PFSK-1 (cell line): ENCODE results near the gene TRHDE.

ENCODE experiments used
- POLR2AphosphoS5 ChIP-seq: IDR thresholded peaks from 2 replicates; pipeline ENCODE4 v1.6.1; 2012; ENCODE audit warnings: low read depth, mild to moderate bottlenecking, control low read depth, low read length, moderate library complexity
- REST ChIP-seq, 2 experiments: IDR thresholded peaks; 2 replicates each; pipeline versions ENCODE4 v1.6.1 to v1.8.0; 2011 to 2012; ENCODE audit warnings: low read depth in 2 of 2, low read length in 2 of 2, control low read depth in 1 of 2, inconsistent platforms in 1 of 2, mild to moderate bottlenecking in 1 of 2, moderate library complexity in 1 of 2; ENCODE audit not compliant: insufficient read depth in 1 of 2
- TAF1 ChIP-seq: IDR thresholded peaks from 2 replicates; pipeline ENCODE4 v1.6.1; 2012; ENCODE audit warnings: low read length, control low read depth, borderline replicate concordance; ENCODE audit not compliant: insufficient read depth

DNA sequence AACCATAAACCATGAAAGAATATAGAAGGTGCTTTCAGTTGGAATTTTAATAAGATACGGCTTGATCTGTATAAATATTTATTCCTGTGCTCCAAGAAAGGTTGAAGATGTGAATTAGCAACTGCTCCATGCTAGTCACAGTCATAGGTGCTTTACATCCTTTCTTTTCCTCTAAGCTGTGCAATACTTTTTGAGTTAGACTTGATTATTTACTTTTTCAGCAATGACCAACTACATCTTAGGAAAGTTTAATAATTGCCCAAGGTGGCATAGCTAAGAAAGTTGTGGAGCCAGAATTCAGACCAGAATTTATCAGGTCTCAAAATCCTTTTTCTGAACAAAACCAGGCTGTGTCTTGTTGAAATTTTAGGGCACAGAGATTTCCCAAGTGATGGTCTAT is 13.7 kb downstream of the TRHDE start:
- TF ChIP-seq TAF1, result no peak
- TF ChIP-seq POLR2AphosphoS5, result no peak
- TF ChIP-seq REST (IDR thresholded peaks at IDR 0.05; ENCODE audit: insufficient read depth in 1 of 2, low read depth in 2 of 2, low read length in 2 of 2), result no peak
